GM23338 (cell line): Measurements from ENCODE around the gene PHF5A. TPM values are rescaled to one million over a fixed set of nuclear protein-coding genes. Genes with fewer than 3 reads are reported as not detected.

Experiments used
- ATAC-seq: fragments of 200-7000 bp; cut with Tn5 transposase; 3 replicates; pipeline ENCODE4 v1.9.1; 2020
- DNase-seq: peaks from one replicate; pipeline ENCODE4 v3.0.0-alpha.2; 2015; ENCODE audit warnings: low spot score
- H2AFZ ChIP-seq: fragments of 200-600 bp; sonication (generic); 2 replicates; pipeline ENCODE4 v1.8.0; 2016; ENCODE audit warnings: antibody characterized with exemption, mild to moderate bottlenecking, moderate library complexity
- H3F3A ChIP-seq: fragments of 200-600 bp; sonication (generic); replicated peaks from 2 replicates; pipeline ENCODE4 v1.8.0; 2017; ENCODE audit warnings: antibody characterized with exemption, mixed run types, low read depth
- H3K27ac ChIP-seq: fragments of 200-600 bp; sonication (generic); 2 replicates; pipeline ENCODE4 v1.6.1; 2016; ENCODE audit warnings: low read depth
- H3K27me3 ChIP-seq: fragments of 200-600 bp; sonication (generic); 2 replicates; pipeline ENCODE4 v1.8.0; 2016; ENCODE audit warnings: mild to moderate bottlenecking, mixed run types, moderate library complexity; ENCODE audit not compliant: insufficient read depth
- H3K36me3 ChIP-seq: fragments of 200-600 bp; sonication (generic); 2 replicates; pipeline ENCODE4 v1.8.0; 2016; ENCODE audit warnings: mild to moderate bottlenecking; ENCODE audit not compliant: insufficient read depth
- H3K4me1 ChIP-seq: fragments of 200-600 bp; sonication (generic); 2 replicates; pipeline ENCODE4 v1.8.0; 2016; ENCODE audit warnings: mild to moderate bottlenecking, moderate library complexity; ENCODE audit not compliant: insufficient read depth
- H3K4me2 ChIP-seq: fragments of 200-600 bp; sonication (generic); 2 replicates; pipeline ENCODE4 v1.7.1; 2017; ENCODE audit warnings: mixed run types
- H3K4me3 ChIP-seq: fragments of 200-600 bp; sonication (generic); 2 replicates; pipeline ENCODE4 v1.6.1; 2016; ENCODE audit warnings: mixed run types
- H3K79me2 ChIP-seq: fragments of 200-600 bp; sonication (generic); replicated peaks from 2 replicates; pipeline ENCODE4 v1.8.0; 2017; ENCODE audit warnings: mild to moderate bottlenecking; ENCODE audit not compliant: insufficient read depth
- H3K9me2 ChIP-seq: fragments of 200-600 bp; sonication (generic); 2 replicates; pipeline ENCODE4 v1.8.0; 2017; ENCODE audit not compliant: insufficient read depth
- H4K20me1 ChIP-seq: fragments of 200-600 bp; sonication (generic); replicated peaks from 2 replicates; pipeline ENCODE4 v1.8.0; 2017; ENCODE audit warnings: mild to moderate bottlenecking; ENCODE audit not compliant: insufficient read depth
- H3K27ac Mint-ChIP-seq: 2 replicates; pipeline ENCODE4 v1.8.0; 2020; ENCODE audit warnings: inconsistent platforms, mild to moderate bottlenecking, moderate library complexity, mixed read lengths
- H3K27me3 Mint-ChIP-seq: 3 replicates; pipeline ENCODE4 v1.8.0; 2022; ENCODE audit warnings: low read depth, mild to moderate bottlenecking, moderate library complexity, mixed read lengths, inconsistent platforms; ENCODE audit not compliant: insufficient read depth, poor library complexity
- H3K36me3 Mint-ChIP-seq: 3 replicates; pipeline ENCODE4 v1.8.0; 2021; ENCODE audit warnings: low read depth, mild to moderate bottlenecking, inconsistent platforms, moderate library complexity, mixed read lengths
- H3K4me1 Mint-ChIP-seq: 3 replicates; pipeline ENCODE4 v1.8.0; 2020; ENCODE audit warnings: mild to moderate bottlenecking, inconsistent platforms, mixed read lengths
- H3K4me3 Mint-ChIP-seq: 3 replicates; pipeline ENCODE4 v1.8.0; 2021; ENCODE audit warnings: moderate library complexity, mild to moderate bottlenecking, inconsistent platforms, mixed read lengths
- H3K9me3 Mint-ChIP-seq: 3 replicates; pipeline ENCODE4 v1.8.0; 2020; ENCODE audit warnings: moderate library complexity, mild to moderate bottlenecking, inconsistent platforms, mixed read lengths
- EZH2 ChIP-seq: fragments of 200-600 bp; sonication (generic); IDR thresholded peaks from one replicate; pipeline ENCODE4 v1.8.0; 2017; ENCODE audit warnings: antibody characterized with exemption, mild to moderate bottlenecking, low read depth; ENCODE audit not compliant: unreplicated experiment
- EZH2phosphoT487 ChIP-seq: fragments of 200-600 bp; sonication (generic); IDR thresholded peaks from one replicate; pipeline ENCODE4 v1.8.1; 2018; ENCODE audit warnings: antibody characterized with exemption; ENCODE audit not compliant: unreplicated experiment
- JUNB ChIP-seq: IDR thresholded peaks from one replicate; pipeline ENCODE4 v1.6.1; 2016; ENCODE audit warnings: antibody characterized with exemption; ENCODE audit not compliant: unreplicated experiment
- NANOG ChIP-seq: IDR thresholded peaks from 2 replicates; pipeline ENCODE4 v1.6.1; 2016; ENCODE audit warnings: antibody characterized with exemption, borderline replicate concordance
- POLR2AphosphoS5 ChIP-seq: IDR thresholded peaks from 2 replicates; pipeline ENCODE4 v1.6.1; 2016; ENCODE audit warnings: antibody characterized with exemption, low read depth
- STAT1 ChIP-seq: IDR thresholded peaks from one replicate; pipeline ENCODE4 v1.6.1; 2016; ENCODE audit warnings: antibody characterized with exemption; ENCODE audit not compliant: unreplicated experiment
- ZNF114 ChIP-seq: fragments of 250-450 bp; sonication (Bioruptor Pico); IDR thresholded peaks from 2 replicates; pipeline ENCODE4 v1.5.0; 2020; ENCODE audit warnings: mild to moderate bottlenecking, moderate library complexity
- ZNF331 ChIP-seq: fragments of 250-450 bp; sonication (Bioruptor Pico); IDR thresholded peaks from 2 replicates; pipeline ENCODE4 v1.5.0; 2020; ENCODE audit warnings: low read depth, mild to moderate bottlenecking, moderate library complexity
- polyA plus RNA-seq: library from polyadenylated mRNA; unstranded; fragments of >200 nt; fragmentation: Nextera tagmentation; extraction: Ambion mirVana; gene quantifications from 2 replicates; pipeline ENCODE4 v1.2.1, GENCODE V29; 2016
- total RNA-seq: library from RNA; depleted of rRNA; stranded (reverse); fragments of >200 nt; shearing (Covaris generic); gene quantifications from 2 replicates; pipeline ENCODE4 v1.2.3, GENCODE V29; 2014
- TF ChIP-seq, protein P1 (sequence below), 2 experiments: fragments of 200-600 bp in 1 of 2; sonication (generic) in 1 of 2; conservative IDR thresholded peaks; 2 replicates each; pipeline versions ENCODE4 v1.5.1 to v1.6.1; 2016 to 2017; ENCODE audit warnings: antibody characterized with exemption in 2 of 2, low read depth in 2 of 2, mild to moderate bottlenecking in 2 of 2, moderate library complexity in 1 of 2
- TF ChIP-seq, protein P2 (sequence below): IDR thresholded peaks from one replicate; pipeline ENCODE4 v1.6.1; 2018; ENCODE audit warnings: antibody characterized with exemption; ENCODE audit not compliant: unreplicated experiment
- TF ChIP-seq, protein P3 (sequence below): fragments of 250-450 bp; sonication (Bioruptor Pico); IDR thresholded peaks from 2 replicates; pipeline ENCODE4 v1.5.0; 2020; ENCODE audit warnings: mild to moderate bottlenecking, moderate library complexity

The PHF5A gene
- total and polyA plus RNA-seq, 2 experiments from 2014 or later: 49.4 to 115 TPM

DNA sequence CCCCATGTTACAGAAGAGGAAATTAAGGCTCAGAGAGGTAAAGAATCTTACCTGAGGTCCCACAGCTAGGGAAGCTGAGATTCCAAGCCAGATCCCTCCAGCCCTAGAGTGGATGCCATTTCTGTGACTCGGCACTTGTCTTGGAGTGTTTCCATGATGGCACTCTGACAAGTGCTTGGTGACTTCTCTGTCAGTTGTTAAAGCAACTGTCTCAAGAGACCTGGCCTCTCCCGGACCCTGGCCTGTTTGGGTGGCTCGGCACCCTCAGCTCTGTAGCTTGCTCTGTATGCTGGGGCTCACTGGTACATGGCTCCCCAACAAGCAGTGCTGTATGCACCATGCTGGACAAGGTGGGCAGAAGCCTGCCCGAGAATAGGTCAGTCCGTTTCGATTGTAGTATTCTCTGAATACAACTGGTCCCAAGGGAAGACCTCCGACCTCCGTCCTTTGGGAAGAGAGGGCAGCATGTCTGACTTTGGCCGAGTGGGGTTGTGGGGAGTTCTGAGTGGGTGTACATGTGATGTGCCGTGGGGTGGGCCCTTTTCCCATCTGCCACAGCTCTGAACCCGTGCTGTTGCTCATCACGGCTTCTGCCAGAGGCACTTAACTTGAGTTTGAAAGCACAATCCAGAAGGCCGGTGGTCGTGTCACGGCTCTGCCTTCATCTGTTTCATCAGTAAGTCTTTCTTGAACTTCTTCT, 12.8 kb upstream of the PHF5A start:
- no peak overlapping the region for H2AFZ ChIP-seq
- H3K27me3 ChIP-seq: no peaks in the 10 kb centered on the region
- peak overlapping the region; percentile 61 for H3K27ac Mint-ChIP-seq
- H4K20me1 ChIP-seq: peaks cover 41% of the 10 kb centered on the region
- no peaks in the 10 kb centered on the region for H3K9me3 Mint-ChIP-seq
- TF ChIP-seq, protein P1, sequence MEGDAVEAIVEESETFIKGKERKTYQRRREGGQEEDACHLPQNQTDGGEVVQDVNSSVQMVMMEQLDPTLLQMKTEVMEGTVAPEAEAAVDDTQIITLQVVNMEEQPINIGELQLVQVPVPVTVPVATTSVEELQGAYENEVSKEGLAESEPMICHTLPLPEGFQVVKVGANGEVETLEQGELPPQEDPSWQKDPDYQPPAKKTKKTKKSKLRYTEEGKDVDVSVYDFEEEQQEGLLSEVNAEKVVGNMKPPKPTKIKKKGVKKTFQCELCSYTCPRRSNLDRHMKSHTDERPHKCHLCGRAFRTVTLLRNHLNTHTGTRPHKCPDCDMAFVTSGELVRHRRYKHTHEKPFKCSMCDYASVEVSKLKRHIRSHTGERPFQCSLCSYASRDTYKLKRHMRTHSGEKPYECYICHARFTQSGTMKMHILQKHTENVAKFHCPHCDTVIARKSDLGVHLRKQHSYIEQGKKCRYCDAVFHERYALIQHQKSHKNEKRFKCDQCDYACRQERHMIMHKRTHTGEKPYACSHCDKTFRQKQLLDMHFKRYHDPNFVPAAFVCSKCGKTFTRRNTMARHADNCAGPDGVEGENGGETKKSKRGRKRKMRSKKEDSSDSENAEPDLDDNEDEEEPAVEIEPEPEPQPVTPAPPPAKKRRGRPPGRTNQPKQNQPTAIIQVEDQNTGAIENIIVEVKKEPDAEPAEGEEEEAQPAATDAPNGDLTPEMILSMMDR (conservative IDR thresholded peaks at IDR 0.05; ENCODE audit: low read depth in 2 of 2): no peak
- no peak for TF ChIP-seq POLR2AphosphoS5
- TF ChIP-seq, protein P2, sequence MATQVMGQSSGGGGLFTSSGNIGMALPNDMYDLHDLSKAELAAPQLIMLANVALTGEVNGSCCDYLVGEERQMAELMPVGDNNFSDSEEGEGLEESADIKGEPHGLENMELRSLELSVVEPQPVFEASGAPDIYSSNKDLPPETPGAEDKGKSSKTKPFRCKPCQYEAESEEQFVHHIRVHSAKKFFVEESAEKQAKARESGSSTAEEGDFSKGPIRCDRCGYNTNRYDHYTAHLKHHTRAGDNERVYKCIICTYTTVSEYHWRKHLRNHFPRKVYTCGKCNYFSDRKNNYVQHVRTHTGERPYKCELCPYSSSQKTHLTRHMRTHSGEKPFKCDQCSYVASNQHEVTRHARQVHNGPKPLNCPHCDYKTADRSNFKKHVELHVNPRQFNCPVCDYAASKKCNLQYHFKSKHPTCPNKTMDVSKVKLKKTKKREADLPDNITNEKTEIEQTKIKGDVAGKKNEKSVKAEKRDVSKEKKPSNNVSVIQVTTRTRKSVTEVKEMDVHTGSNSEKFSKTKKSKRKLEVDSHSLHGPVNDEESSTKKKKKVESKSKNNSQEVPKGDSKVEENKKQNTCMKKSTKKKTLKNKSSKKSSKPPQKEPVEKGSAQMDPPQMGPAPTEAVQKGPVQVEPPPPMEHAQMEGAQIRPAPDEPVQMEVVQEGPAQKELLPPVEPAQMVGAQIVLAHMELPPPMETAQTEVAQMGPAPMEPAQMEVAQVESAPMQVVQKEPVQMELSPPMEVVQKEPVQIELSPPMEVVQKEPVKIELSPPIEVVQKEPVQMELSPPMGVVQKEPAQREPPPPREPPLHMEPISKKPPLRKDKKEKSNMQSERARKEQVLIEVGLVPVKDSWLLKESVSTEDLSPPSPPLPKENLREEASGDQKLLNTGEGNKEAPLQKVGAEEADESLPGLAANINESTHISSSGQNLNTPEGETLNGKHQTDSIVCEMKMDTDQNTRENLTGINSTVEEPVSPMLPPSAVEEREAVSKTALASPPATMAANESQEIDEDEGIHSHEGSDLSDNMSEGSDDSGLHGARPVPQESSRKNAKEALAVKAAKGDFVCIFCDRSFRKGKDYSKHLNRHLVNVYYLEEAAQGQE: no peak
- TF ChIP-seq EZH2: no peak
- TF ChIP-seq EZH2phosphoT487: no peak
- TF ChIP-seq JUNB: no peak
- TF ChIP-seq ZNF331 (CRISPR knock-in tag): no peak
- no peak for TF ChIP-seq ZNF114
- TF ChIP-seq NANOG: no peak
- TF ChIP-seq STAT1: no peak
- TF ChIP-seq, protein P3, sequence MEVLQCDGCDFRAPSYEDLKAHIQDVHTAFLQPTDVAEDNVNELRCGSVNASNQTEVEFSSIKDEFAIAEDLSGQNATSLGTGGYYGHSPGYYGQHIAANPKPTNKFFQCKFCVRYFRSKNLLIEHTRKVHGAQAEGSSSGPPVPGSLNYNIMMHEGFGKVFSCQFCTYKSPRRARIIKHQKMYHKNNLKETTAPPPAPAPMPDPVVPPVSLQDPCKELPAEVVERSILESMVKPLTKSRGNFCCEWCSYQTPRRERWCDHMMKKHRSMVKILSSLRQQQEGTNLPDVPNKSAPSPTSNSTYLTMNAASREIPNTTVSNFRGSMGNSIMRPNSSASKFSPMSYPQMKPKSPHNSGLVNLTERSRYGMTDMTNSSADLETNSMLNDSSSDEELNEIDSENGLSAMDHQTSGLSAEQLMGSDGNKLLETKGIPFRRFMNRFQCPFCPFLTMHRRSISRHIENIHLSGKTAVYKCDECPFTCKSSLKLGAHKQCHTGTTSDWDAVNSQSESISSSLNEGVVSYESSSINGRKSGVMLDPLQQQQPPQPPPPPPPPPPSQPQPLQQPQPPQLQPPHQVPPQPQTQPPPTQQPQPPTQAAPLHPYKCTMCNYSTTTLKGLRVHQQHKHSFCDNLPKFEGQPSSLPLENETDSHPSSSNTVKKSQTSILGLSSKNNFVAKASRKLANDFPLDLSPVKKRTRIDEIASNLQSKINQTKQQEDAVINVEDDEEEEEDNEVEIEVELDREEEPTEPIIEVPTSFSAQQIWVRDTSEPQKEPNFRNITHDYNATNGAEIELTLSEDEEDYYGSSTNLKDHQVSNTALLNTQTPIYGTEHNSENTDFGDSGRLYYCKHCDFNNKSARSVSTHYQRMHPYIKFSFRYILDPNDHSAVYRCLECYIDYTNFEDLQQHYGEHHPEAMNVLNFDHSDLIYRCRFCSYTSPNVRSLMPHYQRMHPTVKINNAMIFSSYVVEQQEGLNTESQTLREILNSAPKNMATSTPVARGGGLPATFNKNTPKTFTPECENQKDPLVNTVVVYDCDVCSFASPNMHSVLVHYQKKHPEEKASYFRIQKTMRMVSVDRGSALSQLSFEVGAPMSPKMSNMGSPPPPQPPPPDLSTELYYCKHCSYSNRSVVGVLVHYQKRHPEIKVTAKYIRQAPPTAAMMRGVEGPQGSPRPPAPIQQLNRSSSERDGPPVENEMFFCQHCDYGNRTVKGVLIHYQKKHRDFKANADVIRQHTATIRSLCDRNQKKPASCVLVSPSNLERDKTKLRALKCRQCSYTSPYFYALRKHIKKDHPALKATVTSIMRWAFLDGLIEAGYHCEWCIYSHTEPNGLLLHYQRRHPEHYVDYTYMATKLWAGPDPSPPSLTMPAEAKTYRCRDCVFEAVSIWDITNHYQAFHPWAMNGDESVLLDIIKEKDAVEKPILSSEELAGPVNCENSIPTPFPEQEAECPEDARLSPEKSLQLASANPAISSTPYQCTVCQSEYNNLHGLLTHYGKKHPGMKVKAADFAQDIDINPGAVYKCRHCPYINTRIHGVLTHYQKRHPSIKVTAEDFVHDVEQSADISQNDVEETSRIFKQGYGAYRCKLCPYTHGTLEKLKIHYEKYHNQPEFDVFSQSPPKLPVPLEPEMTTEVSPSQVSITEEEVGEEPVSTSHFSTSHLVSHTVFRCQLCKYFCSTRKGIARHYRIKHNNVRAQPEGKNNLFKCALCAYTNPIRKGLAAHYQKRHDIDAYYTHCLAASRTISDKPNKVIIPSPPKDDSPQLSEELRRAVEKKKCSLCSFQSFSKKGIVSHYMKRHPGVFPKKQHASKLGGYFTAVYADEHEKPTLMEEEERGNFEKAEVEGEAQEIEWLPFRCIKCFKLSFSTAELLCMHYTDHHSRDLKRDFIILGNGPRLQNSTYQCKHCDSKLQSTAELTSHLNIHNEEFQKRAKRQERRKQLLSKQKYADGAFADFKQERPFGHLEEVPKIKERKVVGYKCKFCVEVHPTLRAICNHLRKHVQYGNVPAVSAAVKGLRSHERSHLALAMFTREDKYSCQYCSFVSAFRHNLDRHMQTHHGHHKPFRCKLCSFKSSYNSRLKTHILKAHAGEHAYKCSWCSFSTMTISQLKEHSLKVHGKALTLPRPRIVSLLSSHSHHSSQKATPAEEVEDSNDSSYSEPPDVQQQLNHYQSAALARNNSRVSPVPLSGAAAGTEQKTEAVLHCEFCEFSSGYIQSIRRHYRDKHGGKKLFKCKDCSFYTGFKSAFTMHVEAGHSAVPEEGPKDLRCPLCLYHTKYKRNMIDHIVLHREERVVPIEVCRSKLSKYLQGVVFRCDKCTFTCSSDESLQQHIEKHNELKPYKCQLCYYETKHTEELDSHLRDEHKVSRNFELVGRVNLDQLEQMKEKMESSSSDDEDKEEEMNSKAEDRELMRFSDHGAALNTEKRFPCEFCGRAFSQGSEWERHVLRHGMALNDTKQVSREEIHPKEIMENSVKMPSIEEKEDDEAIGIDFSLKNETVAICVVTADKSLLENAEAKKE (CRISPR knock-in tag): no peak
- peak overlapping the region; percentile 34; the same call in 2 of the 3 replicates for H3K4me3 Mint-ChIP-seq
- DNase-seq (no peak), ATAC-seq (peak; percentile 5; the same call in 2 of the 3 replicates)
- peaks cover 28% of the 10 kb centered on the region; the same call in 1 of the 2 replicates for H3F3A ChIP-seq
- no peaks in the 10 kb centered on the region; the same call in 2 of the 3 replicates for H3K36me3 Mint-ChIP-seq
- 0 out of 2 replicates have a peak overlapping the region, but pooled peaks have one; percentile 9 for H3K4me3 ChIP-seq
- peaks cover 50% of the 10 kb centered on the region for H3K4me1 Mint-ChIP-seq
- H3K4me1 ChIP-seq: peaks cover 41% of the 10 kb centered on the region
- peaks cover 8% of the 10 kb centered on the region for H3K27me3 Mint-ChIP-seq
- H3K9me2 ChIP-seq: no peaks in the 10 kb centered on the region
- H3K36me3 ChIP-seq: no peaks in the 10 kb centered on the region
- H3K79me2 ChIP-seq: peaks cover 98% of the 10 kb centered on the region
- H3K4me2 ChIP-seq: peak overlapping the region; percentile 67
- peak overlapping the region; percentile 88 for H3K27ac ChIP-seq
